OCI-LY3 (cell line): ENCODE results near the gene WDR20.

ENCODE experiments used
- EZH2phosphoT487 ChIP-seq: fragments of 200-600 bp; shearing (Covaris generic); IDR thresholded peaks from 2 replicates; pipeline ENCODE4 v1.6.1; 2018; ENCODE audit warnings: antibody characterized with exemption, mixed run types, low read depth
- TF ChIP-seq, protein P1 (sequence below): fragments of 200-600, 300-600 bp; sonication (generic); IDR thresholded peaks from 2 replicates; pipeline ENCODE4 v1.5.1; 2014; ENCODE audit warnings: antibody characterized with exemption, low read length, low read depth

DNA sequence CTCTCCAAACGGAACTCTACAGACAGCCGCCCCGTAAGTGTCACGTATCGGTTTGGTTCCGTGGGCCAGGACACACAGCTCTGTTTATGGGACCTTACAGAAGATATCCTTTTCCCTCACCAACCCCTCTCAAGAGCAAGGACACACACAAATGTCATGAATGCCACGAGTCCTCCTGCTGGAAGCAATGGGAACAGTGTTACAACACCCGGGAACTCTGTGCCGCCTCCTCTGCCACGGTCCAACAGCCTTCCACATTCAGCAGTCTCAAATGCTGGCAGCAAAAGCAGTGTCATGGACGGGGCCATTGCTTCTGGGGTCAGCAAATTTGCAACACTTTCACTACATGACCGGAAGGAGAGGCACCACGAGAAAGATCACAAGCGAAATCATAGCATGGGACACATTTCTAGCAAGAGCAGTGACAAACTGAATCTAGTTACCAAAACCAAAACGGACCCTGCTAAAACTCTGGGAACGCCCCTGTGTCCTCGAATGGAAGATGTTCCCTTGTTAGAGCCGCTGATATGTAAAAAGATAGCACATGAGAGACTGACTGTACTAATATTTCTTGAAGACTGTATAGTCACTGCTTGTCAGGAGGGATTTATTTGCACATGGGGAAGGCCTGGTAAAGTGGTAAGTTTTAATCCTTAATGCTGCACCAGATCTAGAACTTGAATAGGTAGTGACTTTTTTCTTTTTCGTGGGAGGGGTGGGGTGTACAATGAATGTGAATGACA lies 69.7 kb downstream of the WDR20 start:
- TF ChIP-seq, protein P1, sequence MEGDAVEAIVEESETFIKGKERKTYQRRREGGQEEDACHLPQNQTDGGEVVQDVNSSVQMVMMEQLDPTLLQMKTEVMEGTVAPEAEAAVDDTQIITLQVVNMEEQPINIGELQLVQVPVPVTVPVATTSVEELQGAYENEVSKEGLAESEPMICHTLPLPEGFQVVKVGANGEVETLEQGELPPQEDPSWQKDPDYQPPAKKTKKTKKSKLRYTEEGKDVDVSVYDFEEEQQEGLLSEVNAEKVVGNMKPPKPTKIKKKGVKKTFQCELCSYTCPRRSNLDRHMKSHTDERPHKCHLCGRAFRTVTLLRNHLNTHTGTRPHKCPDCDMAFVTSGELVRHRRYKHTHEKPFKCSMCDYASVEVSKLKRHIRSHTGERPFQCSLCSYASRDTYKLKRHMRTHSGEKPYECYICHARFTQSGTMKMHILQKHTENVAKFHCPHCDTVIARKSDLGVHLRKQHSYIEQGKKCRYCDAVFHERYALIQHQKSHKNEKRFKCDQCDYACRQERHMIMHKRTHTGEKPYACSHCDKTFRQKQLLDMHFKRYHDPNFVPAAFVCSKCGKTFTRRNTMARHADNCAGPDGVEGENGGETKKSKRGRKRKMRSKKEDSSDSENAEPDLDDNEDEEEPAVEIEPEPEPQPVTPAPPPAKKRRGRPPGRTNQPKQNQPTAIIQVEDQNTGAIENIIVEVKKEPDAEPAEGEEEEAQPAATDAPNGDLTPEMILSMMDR: no peak
- TF ChIP-seq EZH2phosphoT487: no peak
